ENCODE measurements around the gene ANKRD63.
A peak's percentile ranks its signal among the peaks of the same experiment; 100 is the strongest.

Gene ANKRD63

GRCh38 chr15:40274350-40275274, 8.3 kb downstream of the ANKRD63 start:
- TF ChIP-seq YY1 (IDR thresholded peaks at IDR 0.05; ENCODE audit: low read depth) = peak; percentile 58; the same call in 1 of the 2 replicates
- TF ChIP-seq RAD21 (IDR thresholded peaks at IDR 0.05; ENCODE audit: low read depth) = peak; percentile 95
- TF ChIP-seq TEAD4 (IDR thresholded peaks at IDR 0.05) = 0 out of 2 replicates have a peak, but pooled peaks have one; percentile 20
- TF ChIP-seq FOXM1 (IDR thresholded peaks at IDR 0.05; ENCODE audit: borderline replicate concordance, low read depth) = 0 out of 2 replicates have a peak, but pooled peaks have one; percentile 19
- TF ChIP-seq USF1 (IDR thresholded peaks at IDR 0.05) = no peak
- TF ChIP-seq TCF12 (IDR thresholded peaks at IDR 0.05; ENCODE audit: low read depth) = 0 out of 2 replicates have a peak, but pooled peaks have one; percentile 59
- TF ChIP-seq, protein P1, sequence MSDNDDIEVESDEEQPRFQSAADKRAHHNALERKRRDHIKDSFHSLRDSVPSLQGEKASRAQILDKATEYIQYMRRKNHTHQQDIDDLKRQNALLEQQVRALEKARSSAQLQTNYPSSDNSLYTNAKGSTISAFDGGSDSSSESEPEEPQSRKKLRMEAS (IDR thresholded peaks at IDR 0.05) = no peak
- TF ChIP-seq TAF1 (IDR thresholded peaks at IDR 0.05; ENCODE audit: low read depth) = no peak

GRCh38 chr15:40273428-40273827, 9.4 kb downstream of the ANKRD63 start:
- TF ChIP-seq EP300 (IDR thresholded peaks at IDR 0.05; ENCODE audit: borderline replicate concordance) (no peak), TAF1 (IDR thresholded peaks at IDR 0.05; ENCODE audit: low read depth) (no peak), NFIC (IDR thresholded peaks at IDR 0.05) (no peak), TCF12 (IDR thresholded peaks at IDR 0.05; ENCODE audit: low read depth) (no peak), USF1 (IDR thresholded peaks at IDR 0.05) (no peak), YY1 (IDR thresholded peaks at IDR 0.05; ENCODE audit: low read depth) (no peak), EGR1 (IDR thresholded peaks at IDR 0.05) (no peak), FOXM1 (IDR thresholded peaks at IDR 0.05; ENCODE audit: borderline replicate concordance, low read depth) (no peak), CEBPB (IDR thresholded peaks at IDR 0.05) (no peak), TEAD4 (IDR thresholded peaks at IDR 0.05) (no peak), CREB1 (IDR thresholded peaks at IDR 0.05; ENCODE audit: low read depth) (no peak), ZBTB7A (IDR thresholded peaks at IDR 0.05; ENCODE audit: low read depth) (no peak), RAD21 (IDR thresholded peaks at IDR 0.05; ENCODE audit: low read depth) (no peak)
- TF ChIP-seq, protein P2, sequence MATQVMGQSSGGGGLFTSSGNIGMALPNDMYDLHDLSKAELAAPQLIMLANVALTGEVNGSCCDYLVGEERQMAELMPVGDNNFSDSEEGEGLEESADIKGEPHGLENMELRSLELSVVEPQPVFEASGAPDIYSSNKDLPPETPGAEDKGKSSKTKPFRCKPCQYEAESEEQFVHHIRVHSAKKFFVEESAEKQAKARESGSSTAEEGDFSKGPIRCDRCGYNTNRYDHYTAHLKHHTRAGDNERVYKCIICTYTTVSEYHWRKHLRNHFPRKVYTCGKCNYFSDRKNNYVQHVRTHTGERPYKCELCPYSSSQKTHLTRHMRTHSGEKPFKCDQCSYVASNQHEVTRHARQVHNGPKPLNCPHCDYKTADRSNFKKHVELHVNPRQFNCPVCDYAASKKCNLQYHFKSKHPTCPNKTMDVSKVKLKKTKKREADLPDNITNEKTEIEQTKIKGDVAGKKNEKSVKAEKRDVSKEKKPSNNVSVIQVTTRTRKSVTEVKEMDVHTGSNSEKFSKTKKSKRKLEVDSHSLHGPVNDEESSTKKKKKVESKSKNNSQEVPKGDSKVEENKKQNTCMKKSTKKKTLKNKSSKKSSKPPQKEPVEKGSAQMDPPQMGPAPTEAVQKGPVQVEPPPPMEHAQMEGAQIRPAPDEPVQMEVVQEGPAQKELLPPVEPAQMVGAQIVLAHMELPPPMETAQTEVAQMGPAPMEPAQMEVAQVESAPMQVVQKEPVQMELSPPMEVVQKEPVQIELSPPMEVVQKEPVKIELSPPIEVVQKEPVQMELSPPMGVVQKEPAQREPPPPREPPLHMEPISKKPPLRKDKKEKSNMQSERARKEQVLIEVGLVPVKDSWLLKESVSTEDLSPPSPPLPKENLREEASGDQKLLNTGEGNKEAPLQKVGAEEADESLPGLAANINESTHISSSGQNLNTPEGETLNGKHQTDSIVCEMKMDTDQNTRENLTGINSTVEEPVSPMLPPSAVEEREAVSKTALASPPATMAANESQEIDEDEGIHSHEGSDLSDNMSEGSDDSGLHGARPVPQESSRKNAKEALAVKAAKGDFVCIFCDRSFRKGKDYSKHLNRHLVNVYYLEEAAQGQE (IDR thresholded peaks at IDR 0.05; ENCODE audit: low read depth) = no peak
- TF ChIP-seq, protein P1 (IDR thresholded peaks at IDR 0.05) = no peak

- TF ChIP-seq CREB1 (IDR thresholded peaks at IDR 0.05; ENCODE audit: low read depth) (no peak), TCF12 (IDR thresholded peaks at IDR 0.05; ENCODE audit: low read depth) (no peak), EGR1 (IDR thresholded peaks at IDR 0.05) (no peak), NFIC (IDR thresholded peaks at IDR 0.05) (no peak), CEBPB (IDR thresholded peaks at IDR 0.05) (no peak), RAD21 (IDR thresholded peaks at IDR 0.05; ENCODE audit: low read depth) (no peak), TAF1 (IDR thresholded peaks at IDR 0.05; ENCODE audit: low read depth) (no peak)
These were observed 10.3 kb downstream of the ANKRD63 start for GRCh38 chr15:40272485-40273056.

DNA sequence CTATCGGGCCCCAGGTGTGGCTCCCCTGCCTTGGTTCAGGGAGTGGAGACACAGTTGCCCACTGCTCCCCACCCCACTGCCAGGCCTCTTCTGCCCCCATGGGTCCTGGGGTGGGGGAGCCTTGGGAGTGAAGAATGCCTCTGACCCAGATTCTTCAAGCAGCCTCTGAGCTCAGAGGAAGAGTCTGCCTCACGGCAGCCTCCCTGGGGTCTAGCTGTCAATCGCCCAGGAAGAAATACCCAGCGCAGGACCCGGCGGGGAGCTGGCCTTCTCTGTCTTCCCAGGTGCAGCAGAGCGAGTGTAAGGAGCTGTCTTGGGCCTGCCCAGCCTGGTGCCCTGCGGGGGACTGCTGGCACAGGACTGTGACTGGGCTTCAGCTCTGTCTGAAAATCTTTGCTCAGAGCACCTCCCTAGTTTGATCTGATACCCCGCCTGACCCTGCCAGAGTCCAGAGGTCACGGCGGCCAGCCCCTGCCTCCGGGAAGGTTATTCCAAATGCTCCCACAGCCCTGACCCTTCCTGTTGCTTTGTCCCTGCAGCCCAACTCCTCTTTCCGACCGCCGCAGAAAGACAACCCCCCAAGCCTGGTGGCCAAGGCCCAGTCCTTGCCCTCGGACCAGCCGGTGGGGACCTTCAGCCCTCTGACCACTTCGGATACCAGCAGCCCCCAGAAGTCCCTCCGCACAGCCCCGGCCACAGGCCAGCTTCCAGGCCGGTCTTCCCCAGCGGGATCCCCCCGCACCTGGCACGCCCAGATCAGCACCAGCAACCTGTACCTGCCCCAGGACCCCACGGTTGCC, 11.0 kb downstream of the ANKRD63 start:
- no peak for TF ChIP-seq TAF1 (IDR thresholded peaks at IDR 0.05; ENCODE audit: low read depth)

DNA sequence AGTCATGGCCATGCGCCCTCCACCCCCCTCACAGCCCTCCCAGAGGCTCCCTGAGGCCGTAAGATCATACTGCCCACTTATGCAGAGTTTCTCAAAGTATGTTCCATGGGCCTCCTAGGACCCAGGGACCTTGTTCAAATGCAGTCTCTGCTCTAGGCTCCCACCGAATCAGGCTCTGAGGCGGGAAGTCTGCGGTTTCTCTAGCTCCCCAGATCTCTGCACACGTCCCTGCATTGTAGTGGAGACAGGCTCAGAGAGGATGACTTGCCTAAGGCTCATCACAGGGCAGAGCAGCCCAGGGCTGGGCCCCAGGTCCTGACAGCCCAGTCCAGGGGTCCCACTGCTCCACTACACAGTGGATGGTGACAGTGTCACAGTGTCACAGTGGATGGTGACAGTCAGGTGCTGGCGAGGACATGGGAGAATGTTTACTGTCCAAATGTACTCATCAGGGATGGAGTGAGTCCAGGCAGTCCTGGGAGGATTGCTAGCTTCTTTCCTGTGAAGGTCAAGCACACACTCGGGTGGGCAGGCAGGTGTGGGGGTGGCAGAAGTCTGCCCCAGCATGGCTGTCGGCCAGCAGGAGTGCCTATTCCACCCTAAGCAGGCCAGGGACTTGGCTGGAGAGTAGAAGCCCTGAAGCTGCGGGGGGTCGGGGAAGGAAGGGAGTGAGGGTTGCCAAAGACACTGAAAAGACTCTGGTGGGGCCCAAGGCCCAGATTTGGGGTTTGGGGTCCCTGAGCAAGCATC, 12.4 kb downstream of the ANKRD63 start:
- TF ChIP-seq EGR1 (IDR thresholded peaks at IDR 0.05) (no peak), CEBPB (IDR thresholded peaks at IDR 0.05) (no peak), USF1 (IDR thresholded peaks at IDR 0.05) (no peak), EP300 (IDR thresholded peaks at IDR 0.05; ENCODE audit: borderline replicate concordance) (no peak), NFIC (IDR thresholded peaks at IDR 0.05) (no peak), TCF12 (IDR thresholded peaks at IDR 0.05; ENCODE audit: low read depth) (no peak), TEAD4 (IDR thresholded peaks at IDR 0.05) (no peak), TAF1 (IDR thresholded peaks at IDR 0.05; ENCODE audit: low read depth) (no peak), RAD21 (IDR thresholded peaks at IDR 0.05; ENCODE audit: low read depth) (no peak), ZBTB7A (IDR thresholded peaks at IDR 0.05; ENCODE audit: low read depth) (no peak), YY1 (IDR thresholded peaks at IDR 0.05; ENCODE audit: low read depth) (no peak), CREB1 (IDR thresholded peaks at IDR 0.05; ENCODE audit: low read depth) (no peak), FOXM1 (IDR thresholded peaks at IDR 0.05; ENCODE audit: borderline replicate concordance, low read depth) (no peak)
- TF ChIP-seq, protein P1 (IDR thresholded peaks at IDR 0.05) = no peak
- TF ChIP-seq, protein P2 (IDR thresholded peaks at IDR 0.05; ENCODE audit: low read depth) = no peak

All from Ishikawa (cell line).